Measurements from ENCODE around the gene TDRD1.

The TDRD1 gene

GRCh38 chr10:114179747-114180146 is 594 bp downstream of the TDRD1 start:
- no peak for DNase-seq

GRCh38 chr10:114180937-114181336 is 1.8 kb downstream of the TDRD1 start:
- DNase-seq, result no peak

- DNase-seq, result no peak
Observed at GRCh38 chr10:114181971-114182370, 2.8 kb downstream of the TDRD1 start.

GRCh38 chr10:114183563-114183962 is 4.4 kb downstream of the TDRD1 start:
- no peak for DNase-seq

GRCh38 chr10:114184276-114184675 is 5.1 kb downstream of the TDRD1 start:
- no peak for DNase-seq

GRCh38 chr10:114188001-114188400 is 8.8 kb downstream of the TDRD1 start:
- no peak for DNase-seq

GRCh38 chr10:114188900-114189299 is 9.7 kb downstream of the TDRD1 start:
- no peak for DNase-seq

GRCh38 chr10:114189700-114190099 is 10.5 kb downstream of the TDRD1 start:
- no peak for DNase-seq

GRCh38 chr10:114195079-114195478 is 15.9 kb downstream of the TDRD1 start:
- DNase-seq, result no peak

GRCh38 chr10:114199239-114199638 is 20.1 kb downstream of the TDRD1 start:
- no peak for DNase-seq

- DNase-seq, result no peak
Observed at GRCh38 chr10:114202812-114203211, 23.7 kb downstream of the TDRD1 start.

GRCh38 chr10:114206902-114207301 is 27.7 kb downstream of the TDRD1 start:
- no peak for DNase-seq

- DNase-seq, result no peak
Observed at GRCh38 chr10:114207349-114207748, 28.2 kb downstream of the TDRD1 start.

GRCh38 chr10:114208351-114208750 is 29.2 kb downstream of the TDRD1 start:
- no peak for DNase-seq

- DNase-seq, result no peak
Observed at GRCh38 chr10:114212153-114212552, 33.0 kb downstream of the TDRD1 start.

GRCh38 chr10:114215033-114215432 is 35.9 kb downstream of the TDRD1 start:
- no peak for DNase-seq

- no peak for DNase-seq
Observed at GRCh38 chr10:114220281-114220680, 41.1 kb downstream of the TDRD1 start.

GRCh38 chr10:114221235-114221634 is 42.1 kb downstream of the TDRD1 start:
- no peak for DNase-seq

GRCh38 chr10:114223066-114223465 is 43.9 kb downstream of the TDRD1 start:
- DNase-seq, result no peak

- no peak for DNase-seq
Observed at GRCh38 chr10:114228156-114228555, 49.0 kb downstream of the TDRD1 start.

- no peak for DNase-seq
Observed at GRCh38 chr10:114232561-114233176, 53.5 kb downstream of the TDRD1 start.

GRCh38 chr10:114233482-114233881 is 54.3 kb downstream of the TDRD1 start:
- DNase-seq, result no peak

- DNase-seq, result no peak
Observed at GRCh38 chr10:114234132-114234531, 55.0 kb downstream of the TDRD1 start.

- DNase-seq, result peak; percentile 66
Observed at GRCh38 chr10:114239117-114239993, 60.2 kb downstream of the TDRD1 start, which contains the start of gene VWA2. TSS of gene VWA2 (plus strand) at chr10:114239254. CDS start at chr10:114248714, 9,460 bp downstream.
